Activated naive CD4-positive, alpha-beta T cell treated with anti-CD3 and anti-CD28 coated beads, Interleukin-2, amount 10 ng/mL, durations not matched to agents 7 days and 5 days (primary cell): Measurements from ENCODE around the gene SLC39A11.

ENCODE experiments used
- CTCF ChIA-PET: fragments of 350-600 bp; sonication (Branson Sonifier 250); formaldehyde crosslinking; loops from one replicate; lab custom pipeline; 2021; ENCODE audit warnings: antibody characterized with exemption; lab: Charles Lee
- DNase-seq: peaks from one replicate; pipeline ENCODE4 v3.0.0-alpha.2; 2020
- H3K27ac Mint-ChIP-seq: one replicate; pipeline ENCODE4 v1.8.0; 2021; ENCODE audit warnings: mild to moderate bottlenecking, moderate library complexity, mixed read lengths
- H3K27me3 Mint-ChIP-seq: one replicate; pipeline ENCODE4 v1.8.0; 2021; ENCODE audit warnings: mild to moderate bottlenecking, mixed read lengths
- H3K36me3 Mint-ChIP-seq: one replicate; pipeline ENCODE4 v1.8.0; 2021; ENCODE audit warnings: mixed read lengths
- H3K4me1 Mint-ChIP-seq: one replicate; pipeline ENCODE4 v1.8.0; 2021; ENCODE audit warnings: mixed read lengths
- H3K4me3 Mint-ChIP-seq: one replicate; pipeline ENCODE4 v1.8.0; 2021; ENCODE audit warnings: mild to moderate bottlenecking, moderate library complexity, mixed read lengths
- H3K9me3 Mint-ChIP-seq: one replicate; pipeline ENCODE4 v1.8.0; 2021; ENCODE audit warnings: mixed read lengths

The SLC39A11 gene

GRCh38 chr17:72603420-72604242 lies 488.9 kb downstream of the SLC39A11 start:
- Mint-ChIP-seq H3K4me3 (no peak overlapping the region), H3K9me3 (peaks cover 17% of the 10 kb centered on the region), H3K27me3 (peaks cover 78% of the 10 kb centered on the region), H3K4me1 (no peaks in the 10 kb centered on the region), H3K27ac (no peak overlapping the region), H3K36me3 (peaks cover 4% of the 10 kb centered on the region)
- CTCF ChIA-PET = interaction anchor here (0.7 to 1.1 kb wide), 3 partner anchors 14 to 113 kb away, joined by 3 read pairs; no protein-coding TSS in a partner anchor
- DNase-seq = no peak

- peaks cover 2% of the 10 kb centered on the region for H3K36me3 Mint-ChIP-seq
- no peaks in the 10 kb centered on the region for H3K4me1 Mint-ChIP-seq
- CTCF ChIA-PET = interaction anchor here (0.7 to 1.2 kb wide), 2 partner anchors 45 to 114 kb away, joined by 3 read pairs; no protein-coding TSS in a partner anchor
- no peak overlapping the region for H3K4me3 Mint-ChIP-seq
- peaks cover 80% of the 10 kb centered on the region for H3K27me3 Mint-ChIP-seq
- no peak for DNase-seq
- peaks cover 9% of the 10 kb centered on the region for H3K9me3 Mint-ChIP-seq
- no peak overlapping the region for H3K27ac Mint-ChIP-seq
Measured at GRCh38 chr17:72602517-72603419, 489.7 kb downstream of the SLC39A11 start.

- no peak overlapping the region for H3K27ac Mint-ChIP-seq
- no peaks in the 10 kb centered on the region for H3K9me3 Mint-ChIP-seq
- H3K4me1 Mint-ChIP-seq = no peaks in the 10 kb centered on the region
- H3K36me3 Mint-ChIP-seq = no peaks in the 10 kb centered on the region
- H3K4me3 Mint-ChIP-seq = no peak overlapping the region
- H3K27me3 Mint-ChIP-seq = peaks cover 88% of the 10 kb centered on the region
- CTCF ChIA-PET = no interaction called here
- DNase-seq = no peak
Measured at GRCh38 chr17:72600934-72601333, 491.6 kb downstream of the SLC39A11 start.

GRCh38 chr17:72599891-72600290 lies 492.6 kb downstream of the SLC39A11 start:
- Mint-ChIP-seq H3K9me3 (no peaks in the 10 kb centered on the region), H3K27ac (no peak overlapping the region), H3K4me1 (no peaks in the 10 kb centered on the region), H3K36me3 (no peaks in the 10 kb centered on the region), H3K27me3 (peaks cover 86% of the 10 kb centered on the region), H3K4me3 (no peak overlapping the region)
- CTCF ChIA-PET = no interaction called here
- DNase-seq = no peak

- Mint-ChIP-seq H3K9me3 (no peaks in the 10 kb centered on the region), H3K27ac (no peak overlapping the region), H3K4me1 (no peaks in the 10 kb centered on the region), H3K36me3 (no peaks in the 10 kb centered on the region), H3K4me3 (no peak overlapping the region), H3K27me3 (peaks cover 87% of the 10 kb centered on the region)
- no peak for DNase-seq
- CTCF ChIA-PET = no interaction called here
Measured at GRCh38 chr17:72598695-72599094, 493.8 kb downstream of the SLC39A11 start.

GRCh38 chr17:72597354-72598087 lies 495.0 kb downstream of the SLC39A11 start:
- Mint-ChIP-seq H3K36me3 (no peaks in the 10 kb centered on the region), H3K27ac (no peak overlapping the region), H3K4me1 (no peaks in the 10 kb centered on the region), H3K9me3 (no peaks in the 10 kb centered on the region), H3K4me3 (no peak overlapping the region), H3K27me3 (peaks cover 87% of the 10 kb centered on the region)
- CTCF ChIA-PET = no interaction called here
- no peak for DNase-seq
